HG02763 (cell line): ENCODE results near the gene GLCCI1.
A peak's percentile ranks its signal among the peaks of the same experiment; 100 is the strongest.

Source experiments
- ATAC-seq: cut with Tn5 transposase; IDR thresholded peaks from one replicate; pipeline ENCODE4 v1.9.1; 2021; ENCODE audit warnings: mild to moderate bottlenecking, moderate library complexity; ENCODE audit not compliant: unreplicated experiment

GLCCI1 gene

GRCh38 chr7:7959979-7960670 lies 8.5 kb upstream of the GLCCI1 start:
- peak; percentile 88 for ATAC-seq

DNA sequence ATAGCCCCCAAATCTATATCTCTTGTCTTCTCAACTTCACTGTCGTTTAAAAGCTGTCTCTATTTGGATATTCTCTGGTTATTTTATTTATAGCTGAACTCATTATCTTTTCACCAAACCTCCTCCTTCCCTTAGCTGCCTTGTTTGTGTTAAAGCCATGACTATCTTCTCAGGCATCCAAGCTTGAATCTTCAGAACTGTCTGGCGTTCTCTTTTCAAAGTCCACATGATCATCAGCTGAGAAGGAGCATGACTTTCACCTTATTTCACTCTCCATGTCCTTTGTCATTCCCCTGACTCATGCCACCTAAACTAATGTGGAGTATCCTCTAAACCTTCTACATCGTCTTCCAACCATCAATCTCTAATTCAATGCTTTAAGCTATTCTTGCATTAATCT lies 5.7 kb upstream of the GLCCI1 start:
- no peak for ATAC-seq

- ATAC-seq = no peak
Measured at GRCh38 chr7:7964250-7964649, 4.3 kb upstream of the GLCCI1 start.

DNA sequence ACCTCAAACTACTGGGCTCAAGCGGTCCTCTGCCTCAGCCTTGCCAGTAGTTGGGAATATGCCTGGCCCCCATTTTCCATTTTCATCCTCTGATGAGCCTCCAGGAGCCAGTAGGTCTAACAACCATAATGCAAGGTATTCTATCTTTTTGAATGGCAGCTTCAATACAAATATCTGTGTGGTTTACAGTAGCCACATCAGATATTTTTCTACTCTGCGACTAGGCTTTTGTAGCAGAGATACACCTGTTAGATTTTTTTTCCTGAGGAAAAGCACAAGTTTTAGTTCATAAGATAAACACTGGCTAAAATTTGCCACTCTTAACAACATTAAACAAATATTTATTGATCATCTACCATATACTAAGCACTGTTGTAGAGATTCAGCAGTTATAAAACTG lies 3.9 kb upstream of the GLCCI1 start:
- no peak for ATAC-seq

- no peak for ATAC-seq
Measured at GRCh38 chr7:7965301-7965700, 3.3 kb upstream of the GLCCI1 start.

GRCh38 chr7:7966141-7966734 lies 2.4 kb upstream of the GLCCI1 start:
- no peak for ATAC-seq

DNA sequence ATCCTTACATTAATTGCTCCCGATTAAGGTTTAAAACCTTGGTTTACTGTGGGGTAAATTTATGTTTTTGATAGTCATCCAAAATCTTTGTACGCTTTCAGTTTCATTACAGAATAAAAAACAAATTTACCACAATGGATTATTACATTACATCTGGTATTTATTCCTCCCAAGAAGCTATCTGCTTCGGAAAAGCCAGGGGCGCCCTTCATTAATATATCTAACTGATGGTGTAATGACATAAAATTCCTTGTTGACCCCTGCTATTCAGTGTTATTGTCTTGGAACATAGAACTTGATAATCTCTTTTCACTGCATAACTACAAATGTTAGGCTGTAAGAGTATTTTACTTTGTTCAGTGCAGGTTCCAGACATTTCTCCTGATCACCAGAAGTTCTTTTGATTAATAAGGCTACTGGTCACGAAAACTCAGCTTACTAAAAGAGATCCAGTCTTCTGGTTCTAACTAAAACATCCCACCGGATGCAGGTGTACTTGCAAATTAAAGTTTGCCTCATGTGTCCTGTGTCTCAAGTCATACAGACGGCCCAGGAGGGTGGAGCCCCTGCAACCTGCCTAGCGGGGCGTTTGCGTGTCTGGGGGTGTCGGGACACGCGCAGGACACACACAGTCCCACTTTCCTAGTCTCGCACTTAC lies 581 bp upstream of the GLCCI1 start:
- no peak for ATAC-seq

DNA sequence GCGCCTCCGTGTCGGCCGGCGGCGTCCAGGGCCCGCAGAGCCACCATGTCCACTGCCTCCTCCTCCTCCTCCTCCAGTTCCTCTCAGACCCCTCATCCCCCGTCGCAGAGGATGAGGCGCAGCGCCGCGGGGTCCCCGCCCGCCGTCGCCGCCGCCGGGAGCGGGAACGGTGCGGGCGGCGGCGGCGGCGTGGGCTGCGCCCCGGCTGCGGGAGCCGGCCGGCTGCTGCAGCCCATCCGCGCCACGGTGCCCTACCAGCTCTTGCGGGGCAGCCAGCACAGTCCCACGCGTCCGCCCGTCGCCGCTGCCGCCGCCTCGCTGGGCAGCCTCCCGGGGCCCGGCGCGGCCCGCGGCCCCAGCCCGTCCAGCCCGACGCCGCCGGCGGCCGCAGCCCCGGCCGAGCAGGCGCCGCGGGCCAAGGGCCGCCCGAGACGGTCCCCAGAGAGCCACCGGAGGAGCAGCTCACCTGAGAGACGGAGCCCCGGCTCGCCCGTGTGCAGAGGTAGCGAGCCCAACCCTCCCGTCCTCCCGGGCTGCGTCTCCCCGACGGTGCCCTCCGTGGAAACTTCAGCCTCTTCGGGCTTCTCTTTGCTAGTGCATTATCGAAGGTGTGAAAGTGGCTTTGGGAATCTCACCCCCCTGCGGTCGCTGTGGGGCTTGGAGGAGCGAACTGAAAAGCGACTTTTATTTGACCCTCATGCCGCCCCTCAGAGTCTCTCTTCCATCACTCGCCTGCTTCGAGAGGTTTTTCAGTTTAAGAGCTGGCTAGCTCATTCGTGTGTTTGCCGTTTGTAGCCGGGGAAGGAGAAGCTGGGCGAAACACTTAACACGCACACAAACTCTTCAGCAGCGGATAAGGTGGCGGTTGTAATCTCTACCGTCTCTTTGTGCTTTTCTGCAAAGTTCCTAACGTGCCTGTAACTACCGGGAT lies 975 bp downstream of the GLCCI1 start:
- ATAC-seq = peak; percentile 5

GRCh38 chr7:7970237-7970530 lies 1.6 kb downstream of the GLCCI1 start:
- no peak for ATAC-seq

- ATAC-seq = no peak
Measured at GRCh38 chr7:7970531-7971307, 2.1 kb downstream of the GLCCI1 start.

DNA sequence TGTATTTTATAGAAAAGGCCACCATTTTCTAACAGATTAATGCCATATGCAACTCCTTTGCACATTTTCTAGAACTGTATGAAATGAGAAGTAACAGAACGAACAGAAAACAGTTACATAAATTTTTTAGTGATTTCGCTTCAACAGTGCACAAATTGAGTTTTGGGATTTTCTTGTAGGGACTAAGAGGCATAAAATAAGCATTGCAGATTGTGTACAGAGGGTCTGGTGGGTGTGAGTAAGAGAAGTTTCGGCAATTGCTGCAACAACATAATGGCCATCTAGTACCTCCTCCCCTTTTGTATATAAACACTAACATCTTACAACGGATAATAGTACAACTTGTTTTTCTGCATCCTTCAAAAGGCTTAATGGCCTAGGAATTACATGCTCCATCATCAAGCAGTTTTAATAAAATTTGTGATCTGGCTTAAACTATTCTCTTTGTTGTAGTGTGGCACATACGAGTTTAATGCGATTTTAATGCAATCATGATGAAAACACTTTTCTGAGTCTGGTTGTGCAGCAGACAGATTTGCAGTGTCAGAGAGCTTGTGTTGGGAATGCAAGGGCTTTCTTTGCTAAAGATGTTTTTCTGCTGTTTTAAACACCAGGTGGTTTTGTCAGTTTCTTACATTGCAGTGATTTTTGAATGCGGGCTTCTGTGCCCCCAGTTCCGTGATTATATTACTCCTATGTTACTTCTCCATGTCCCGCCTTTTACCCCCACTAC lies 2.9 kb downstream of the GLCCI1 start:
- ATAC-seq = no peak

- ATAC-seq = no peak
Measured at GRCh38 chr7:7972128-7972527, 3.5 kb downstream of the GLCCI1 start.

GRCh38 chr7:7972922-7973594 lies 4.5 kb downstream of the GLCCI1 start:
- no peak for ATAC-seq

GRCh38 chr7:7976677-7977076 lies 8.1 kb downstream of the GLCCI1 start:
- ATAC-seq = no peak

DNA sequence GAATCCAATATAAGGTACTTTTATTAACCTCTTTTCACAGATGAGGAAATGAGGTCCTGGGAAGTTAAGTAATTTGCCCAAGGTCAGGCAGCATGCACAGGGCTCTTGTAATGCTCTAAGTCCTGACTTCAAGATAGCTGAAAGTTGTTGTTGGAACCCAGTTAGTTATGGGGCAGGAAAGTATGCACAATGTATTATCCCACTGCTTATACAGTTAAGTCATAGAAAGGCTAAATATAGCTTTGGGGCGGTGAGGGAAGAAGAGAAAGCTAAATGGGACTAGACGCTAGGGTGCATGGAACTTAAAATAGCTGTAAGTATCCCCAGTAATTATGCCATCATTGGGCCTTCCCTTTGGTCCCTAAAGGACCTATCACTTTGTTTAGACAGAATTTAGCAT lies 9.2 kb downstream of the GLCCI1 start:
- no peak for ATAC-seq

- no peak for ATAC-seq
Measured at GRCh38 chr7:7978860-7979259, 10.3 kb downstream of the GLCCI1 start.

DNA sequence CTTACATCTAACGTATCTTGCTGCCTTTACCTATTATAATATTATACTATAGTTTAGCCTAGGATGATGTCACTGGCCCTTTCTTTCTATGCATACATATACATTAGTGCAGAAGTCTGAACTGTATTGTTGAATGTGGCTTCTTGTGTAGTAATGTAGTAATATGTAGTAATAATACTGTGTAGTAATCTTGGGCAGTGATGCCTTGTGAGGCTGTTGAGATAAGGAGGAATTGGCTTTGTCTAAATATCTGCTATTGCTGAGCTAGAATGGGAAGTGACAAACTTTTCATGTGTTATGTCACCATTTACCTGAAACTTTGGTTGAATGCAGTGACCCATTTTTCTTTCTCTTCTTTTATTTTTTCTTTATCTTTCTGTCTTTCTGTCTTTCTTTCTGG lies 11.0 kb downstream of the GLCCI1 start:
- ATAC-seq = no peak

GRCh38 chr7:7980134-7980533 lies 11.5 kb downstream of the GLCCI1 start:
- no peak for ATAC-seq

DNA sequence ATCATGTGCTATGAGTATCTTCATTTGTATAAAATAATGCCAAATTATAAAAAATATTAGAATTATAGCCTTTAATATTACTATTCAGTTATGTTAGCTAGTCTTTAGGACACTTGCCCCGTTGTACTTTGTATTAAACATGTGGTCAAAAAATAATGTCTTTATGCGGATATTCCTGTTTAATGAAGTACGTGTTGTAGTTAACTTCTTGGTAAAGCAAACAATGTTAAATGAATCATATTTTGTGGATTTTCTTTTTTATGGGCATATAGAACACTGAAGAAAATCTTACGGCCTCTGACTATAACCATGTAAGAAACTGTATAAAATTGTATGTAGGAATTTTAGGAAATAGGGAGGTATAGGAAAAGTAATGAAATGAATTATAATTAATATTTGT lies 14.3 kb downstream of the GLCCI1 start:
- ATAC-seq = no peak

GRCh38 chr7:7984424-7984823 lies 15.8 kb downstream of the GLCCI1 start:
- ATAC-seq = no peak
